ENCODE data around the gene PHYHIPL.

DNA sequence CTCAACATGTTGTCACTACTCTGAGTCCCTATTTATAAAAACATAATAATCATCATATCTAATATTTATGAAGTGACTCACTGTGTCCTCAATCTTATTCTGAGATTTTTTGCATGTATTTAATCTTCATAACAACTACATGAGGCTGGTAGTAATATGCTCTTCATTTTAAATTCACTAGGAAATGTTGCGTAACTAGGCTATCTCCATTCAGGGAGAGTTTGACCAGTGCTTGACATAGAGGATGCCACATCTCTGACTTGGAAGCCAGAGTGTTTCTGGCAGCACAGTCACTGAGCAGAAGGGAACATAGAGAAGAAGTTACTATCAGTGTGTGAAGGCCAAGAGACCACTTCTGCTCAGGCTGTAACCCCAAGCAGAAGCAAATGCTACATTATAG lies 97.0 kb downstream of the PHYHIPL start:
- TF ChIP-seq POLR2A (IDR thresholded peaks at IDR 0.05): no peak
- TF ChIP-seq CTCF (IDR thresholded peaks at IDR 0.05): no peak

All from thyroid gland (tissue), 4 donors.